Stimulated activated naive CD8-positive, alpha-beta T cell treated with anti-CD3 and anti-CD28 coated beads, Interleukin-15, amount 100 ng/mL, for 72 hours (primary cell): ENCODE data around the gene TTC9C.
"Not testable (repeated sequence)": the region's sequence is repeated elsewhere in the genome, so short reads cannot be mapped to it uniquely, and the experiment has no call there.

Experiments used
- ATAC-seq: fragments of 150-1000 bp; cut with Tn5 transposase; 2 replicates; pipeline ENCODE4 v1.10.0; 2021; ENCODE audit warnings: mild to moderate bottlenecking, moderate library complexity
- DNase-seq, 2 donors: peaks; one replicate each; pipeline ENCODE4 v3.0.0; 2021 to 2022
- H3K27ac Mint-ChIP-seq, 2 donors: one replicate each; pipeline ENCODE4 v1.8.0; 2022; ENCODE audit warnings: mild to moderate bottlenecking in 2 of 2, mixed read lengths in 2 of 2, moderate library complexity in 2 of 2
- H3K27me3 Mint-ChIP-seq: one replicate; pipeline ENCODE4 v1.8.0; 2022; ENCODE audit warnings: mixed read lengths
- H3K4me1 Mint-ChIP-seq: one replicate; pipeline ENCODE4 v1.8.0; 2022; ENCODE audit warnings: mild to moderate bottlenecking, mixed read lengths
- H3K4me3 Mint-ChIP-seq, 2 donors: one replicate each; pipeline ENCODE4 v1.8.0; 2022; ENCODE audit warnings: mild to moderate bottlenecking in 2 of 2, mixed read lengths in 2 of 2, moderate library complexity in 1 of 2
- H3K9me3 Mint-ChIP-seq, 2 donors: one replicate each; pipeline ENCODE4 v1.8.0; 2022; ENCODE audit warnings: mixed read lengths in 2 of 2

The TTC9C gene, protein sequence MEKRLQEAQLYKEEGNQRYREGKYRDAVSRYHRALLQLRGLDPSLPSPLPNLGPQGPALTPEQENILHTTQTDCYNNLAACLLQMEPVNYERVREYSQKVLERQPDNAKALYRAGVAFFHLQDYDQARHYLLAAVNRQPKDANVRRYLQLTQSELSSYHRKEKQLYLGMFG

DNA sequence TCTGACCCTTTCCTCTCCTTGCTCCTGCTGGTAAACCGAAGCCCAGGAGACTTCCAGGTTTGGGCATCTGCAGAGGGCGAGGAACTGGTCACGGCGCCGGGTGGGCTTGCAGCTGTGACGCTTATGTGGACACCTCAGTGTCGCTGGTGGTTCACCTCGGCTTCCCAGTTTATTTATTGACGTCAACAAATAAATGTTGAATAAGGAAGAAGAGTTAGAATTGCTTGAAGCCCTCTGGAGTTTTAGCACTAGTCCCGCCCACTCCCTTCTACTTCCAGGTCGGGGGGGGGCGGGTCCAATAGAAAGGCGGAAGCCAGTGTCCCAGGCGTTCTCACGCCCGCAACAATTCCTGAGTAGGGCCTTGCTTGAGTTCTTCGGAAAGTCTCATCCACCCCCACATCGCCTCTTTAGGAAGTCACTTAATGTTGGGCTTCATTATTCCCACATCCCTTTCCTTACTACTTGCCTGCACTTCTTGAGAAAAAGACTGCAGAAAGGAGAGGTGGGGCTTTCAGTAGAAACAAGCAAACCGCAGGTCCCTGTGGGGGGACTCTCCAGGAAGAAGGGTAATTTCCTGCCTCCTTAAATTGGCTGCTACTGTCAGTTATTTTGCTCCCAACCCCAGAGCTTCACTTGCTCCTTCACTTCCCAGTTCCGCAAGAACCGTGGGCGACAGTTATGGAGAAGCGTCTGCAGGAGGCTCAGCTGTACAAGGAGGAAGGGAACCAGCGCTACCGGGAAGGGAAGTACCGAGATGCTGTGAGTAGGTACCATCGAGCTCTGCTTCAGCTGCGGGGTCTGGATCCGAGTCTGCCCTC is at the start of gene TTC9C:
Gene TTC9C, plus strand, starts transcription at position 316 of the 818 bp plus-strand sequence. Its CDS starts 363 bp downstream, at position 679.
- Mint-ChIP-seq H3K4me1 (peaks cover 50% of the 10 kb centered on the region), H3K9me3 (no peaks in the 10 kb centered on the region), H3K27me3 (no peaks in the 10 kb centered on the region), H3K27ac (peak within 1 kb of the TSS; percentile 94 to 96), H3K4me3 (peak within 1 kb of the TSS; percentile 97 to 100)
- peak in 1 of 2 donors; percentile 81 for DNase-seq
- ATAC-seq, result peak; percentile 27

DNA sequence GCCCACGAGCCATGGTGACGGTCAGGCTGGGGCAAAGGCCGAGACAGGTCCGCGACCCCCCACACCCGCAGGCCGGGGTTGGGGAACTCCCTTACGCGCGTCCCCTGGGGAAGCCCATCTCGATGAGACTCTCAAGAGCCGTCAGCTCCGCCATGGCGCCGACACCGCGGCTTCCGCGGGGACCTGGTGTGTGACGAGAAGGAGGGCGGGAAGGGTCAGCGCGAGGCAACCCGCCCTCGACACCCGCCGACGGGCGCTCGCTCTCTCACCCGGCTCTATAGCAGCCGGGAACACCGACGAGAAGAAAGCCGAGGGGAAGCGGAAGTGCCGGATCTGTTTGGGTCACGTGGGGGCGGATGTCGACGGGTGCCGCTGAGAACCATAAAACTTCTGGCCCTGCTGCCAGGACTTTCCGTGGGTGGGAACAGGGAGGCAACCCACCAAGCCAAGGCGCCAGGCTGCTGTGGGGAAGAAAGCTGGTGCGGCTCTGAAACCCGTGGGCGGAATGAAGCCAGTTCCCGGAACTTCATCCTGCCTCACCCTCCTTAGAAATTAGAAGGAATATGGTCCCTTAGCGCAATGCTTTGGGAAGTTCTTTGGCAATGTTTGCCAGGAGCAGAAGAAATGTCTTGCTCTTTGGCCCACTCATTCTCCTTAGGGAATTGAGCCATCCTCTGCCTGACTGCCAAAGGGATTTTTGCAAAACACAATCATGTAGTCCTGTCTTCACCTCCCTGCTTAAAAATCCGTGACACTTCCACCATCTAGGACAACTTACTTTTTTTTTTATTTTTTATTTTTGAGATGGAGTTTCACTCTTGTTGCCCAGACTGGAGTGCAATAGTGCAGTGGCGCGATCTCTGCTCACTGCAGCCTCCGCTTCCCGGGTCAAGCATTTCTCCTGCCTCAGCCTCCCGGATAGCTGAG is 49.3 kb upstream of the TTC9C start, which contains the start of gene UBXN1:
Gene UBXN1, minus strand, starts transcription at position 304 of the 927 bp plus-strand sequence. Its CDS starts 150 bp downstream, at position 154.
- Mint-ChIP-seq H3K27ac (peak within 1 kb of the TSS; percentile 93 to 99), H3K27me3 (no peaks in the 10 kb centered on the region), H3K4me3 (peak within 1 kb of the TSS; percentile 83 to 85), H3K9me3 (no peaks in the 10 kb centered on the region), H3K4me1 (peaks cover 51% of the 10 kb centered on the region)
- DNase-seq, result peak; percentile 74 to 83
- peak; percentile 89 for ATAC-seq

DNA sequence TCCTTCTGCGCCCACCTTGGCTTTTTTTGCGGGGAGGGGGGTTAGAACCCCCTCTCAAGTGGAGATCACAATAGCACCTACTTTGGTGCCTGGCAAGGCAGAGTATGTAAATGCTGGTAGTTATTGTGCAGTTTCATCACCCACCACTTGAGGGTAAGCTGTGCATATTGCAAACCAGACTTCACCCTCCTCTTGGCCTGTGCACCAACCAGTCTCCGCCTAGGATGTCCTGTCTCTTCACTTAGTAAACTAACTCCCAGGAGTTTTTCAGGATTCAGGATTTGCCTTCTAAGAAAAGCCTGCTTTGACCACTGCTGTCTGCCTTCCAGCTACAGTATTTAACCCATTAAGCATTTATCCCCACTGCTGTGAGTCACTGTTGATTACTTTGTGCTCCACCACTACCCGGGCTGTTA is 47.5 kb upstream of the TTC9C start:
- Mint-ChIP-seq H3K27me3 (no peaks in the 10 kb centered on the region), H3K9me3 (no peaks in the 10 kb centered on the region), H3K4me1 (peaks cover 44% of the 10 kb centered on the region), H3K4me3 (peak overlapping the region; percentile 37 to 42), H3K27ac (peak overlapping the region; percentile 79 to 83)
- DNase-seq (peak; percentile 32 to 53), ATAC-seq (peak; percentile 90)

DNA sequence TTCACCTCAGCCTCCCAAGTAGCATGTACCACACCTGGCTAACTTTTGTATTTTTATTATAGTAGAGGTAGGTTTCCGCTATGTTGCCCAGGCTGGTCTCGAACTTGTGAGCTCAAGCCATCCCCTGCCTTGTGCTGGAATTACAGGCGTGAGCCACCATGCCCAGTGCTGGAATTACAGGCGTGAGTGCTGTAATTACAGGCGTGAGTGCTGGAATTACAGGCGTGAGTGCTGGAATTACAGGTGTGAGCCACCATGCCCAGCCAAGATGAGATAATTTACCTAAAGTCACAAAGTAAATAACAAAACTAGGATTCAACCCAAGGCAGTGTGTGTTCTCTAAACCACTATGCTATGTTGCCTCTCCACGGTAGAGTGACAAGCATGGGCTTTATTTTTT is 45.8 kb upstream of the TTC9C start:
- ATAC-seq (no peak), DNase-seq (no peak)
- H3K27me3 Mint-ChIP-seq, result no peaks in the 10 kb centered on the region

DNA sequence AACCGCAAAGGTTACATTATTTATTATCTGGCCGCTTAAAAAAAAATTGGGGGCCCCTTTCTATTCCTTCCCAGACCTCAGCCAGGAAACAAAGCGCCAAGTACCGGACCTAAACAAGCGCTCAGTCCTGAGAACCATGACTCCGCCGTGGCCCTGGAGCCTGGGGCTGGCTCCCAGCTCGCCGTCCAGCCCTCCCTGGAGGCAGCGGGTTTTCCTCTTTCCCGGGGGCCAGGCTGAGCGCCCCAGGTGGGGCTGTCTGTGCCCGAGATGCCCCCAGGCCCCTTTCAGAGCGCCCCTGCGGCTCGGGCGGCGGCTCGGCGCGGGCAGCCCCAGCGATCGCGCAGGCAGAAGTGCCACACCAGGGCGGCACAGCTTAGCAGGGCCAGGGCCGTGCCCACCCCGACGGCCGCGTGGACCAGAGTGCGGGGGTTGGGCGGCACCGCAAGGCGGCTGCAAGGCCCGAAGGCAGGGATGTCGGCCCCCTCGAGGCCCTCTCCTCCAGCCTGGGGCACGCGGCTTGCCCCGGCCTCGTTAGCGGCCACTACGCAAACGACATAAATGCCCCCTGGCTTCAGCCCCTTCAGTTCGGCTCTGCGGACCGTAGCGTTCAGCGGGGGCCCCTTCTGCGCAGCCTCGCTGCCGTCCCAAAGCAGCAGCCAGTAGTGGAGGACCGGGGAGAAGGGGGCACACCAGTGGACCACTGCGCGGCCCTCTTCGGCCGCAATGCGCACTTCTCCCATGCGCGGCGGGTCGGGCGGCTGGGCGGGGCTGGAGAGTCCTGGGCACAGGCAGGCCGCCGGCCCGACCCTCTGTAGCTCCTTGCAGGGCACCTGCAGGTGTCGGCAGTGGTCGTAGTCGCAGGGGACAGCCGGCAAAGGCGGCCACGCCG is 40.5 kb upstream of the TTC9C start:
- Mint-ChIP-seq H3K27ac (peak overlapping the region in 1 of 2 donors; percentile 83), H3K4me1 (peaks cover 6% of the 10 kb centered on the region), H3K4me3 (peak overlapping the region in 1 of 2 donors; percentile 15), H3K9me3 (no peaks in the 10 kb centered on the region), H3K27me3 (peaks cover 12% of the 10 kb centered on the region)
- DNase-seq (no peak), ATAC-seq (peak; percentile 35)

More for the DNA sequence above, 45.8 kb upstream of the TTC9C start:
- no peak overlapping the region for H3K27ac Mint-ChIP-seq
- no peaks in the 10 kb centered on the region for H3K9me3 Mint-ChIP-seq
- peaks cover 28% of the 10 kb centered on the region for H3K4me1 Mint-ChIP-seq
- H3K4me3 Mint-ChIP-seq, result no peak overlapping the region

DNA sequence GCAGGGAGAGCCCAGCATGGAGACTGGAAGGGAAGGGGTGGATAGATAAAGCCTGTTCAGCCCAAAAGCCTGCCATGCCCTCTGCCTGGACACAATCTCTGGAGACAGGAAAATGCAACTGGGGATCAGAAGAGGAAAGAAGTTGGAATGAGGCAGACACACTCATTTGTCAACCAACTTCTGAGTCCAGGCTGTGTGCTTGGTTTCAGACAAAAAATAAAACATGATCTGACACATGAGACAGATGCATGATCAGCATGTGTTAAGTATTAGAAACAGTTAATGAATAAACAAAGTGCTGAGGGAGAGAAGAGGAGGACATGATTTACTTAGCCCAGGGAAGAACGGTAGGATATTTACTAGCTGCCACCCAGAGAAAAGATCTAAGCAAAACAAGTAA is 39.8 kb upstream of the TTC9C start:
- Mint-ChIP-seq H3K27me3 (peaks cover 12% of the 10 kb centered on the region), H3K9me3 (no peaks in the 10 kb centered on the region), H3K4me1 (peaks cover 6% of the 10 kb centered on the region), H3K4me3 (no peak overlapping the region), H3K27ac (no peak overlapping the region)
- ATAC-seq (no peak), DNase-seq (no peak)

DNA sequence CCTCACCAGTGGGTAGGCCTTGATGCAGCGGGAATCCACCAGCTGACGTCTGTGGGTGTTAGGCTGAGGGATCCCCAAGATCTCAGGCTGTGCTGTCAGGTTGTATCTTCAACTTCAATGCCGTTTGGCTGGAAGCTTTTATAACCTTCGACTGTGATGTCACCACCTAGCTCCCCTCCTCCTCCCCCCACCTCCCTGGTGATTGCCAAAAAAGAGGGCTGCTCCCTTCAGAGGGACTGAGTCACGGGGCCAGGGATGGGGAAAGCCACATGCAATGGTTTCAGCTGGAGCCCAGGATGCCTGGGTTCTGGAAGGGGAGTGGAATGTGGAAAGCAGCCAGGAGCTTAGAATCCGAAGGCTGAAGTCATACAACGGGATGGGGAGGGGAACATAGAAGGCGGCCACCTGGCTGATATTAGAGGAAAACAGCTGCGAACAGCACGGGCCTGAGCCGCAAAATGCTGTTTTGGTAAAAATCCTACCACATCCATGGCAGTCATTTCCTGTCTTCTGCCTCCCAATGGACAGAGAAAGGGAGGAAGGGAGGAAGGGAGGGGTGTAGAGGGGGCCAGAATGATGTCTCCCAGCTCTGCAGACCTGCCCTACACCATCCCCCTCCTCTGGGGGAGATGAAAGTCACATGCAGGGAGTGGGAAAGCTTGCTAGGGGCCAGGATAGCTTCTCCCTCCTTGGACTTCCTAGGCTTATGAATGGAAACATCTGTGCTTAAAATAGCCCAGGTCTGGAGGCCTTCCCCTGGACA is 38.7 kb upstream of the TTC9C start, which contains the start of gene LRRN4CL:
Gene LRRN4CL, minus strand, starts transcription at position 110 of the 763 bp plus-strand sequence. CDS start 1,022 bp downstream, outside the sequence.
- H3K9me3 Mint-ChIP-seq, result no peaks in the 10 kb centered on the region
- H3K4me3 Mint-ChIP-seq, result no peak within 1 kb of the TSS
- peaks cover 12% of the 10 kb centered on the region for H3K27me3 Mint-ChIP-seq
- DNase-seq (no peak), ATAC-seq (no peak)
- peaks cover 8% of the 10 kb centered on the region for H3K4me1 Mint-ChIP-seq
- no peak within 1 kb of the TSS for H3K27ac Mint-ChIP-seq

DNA sequence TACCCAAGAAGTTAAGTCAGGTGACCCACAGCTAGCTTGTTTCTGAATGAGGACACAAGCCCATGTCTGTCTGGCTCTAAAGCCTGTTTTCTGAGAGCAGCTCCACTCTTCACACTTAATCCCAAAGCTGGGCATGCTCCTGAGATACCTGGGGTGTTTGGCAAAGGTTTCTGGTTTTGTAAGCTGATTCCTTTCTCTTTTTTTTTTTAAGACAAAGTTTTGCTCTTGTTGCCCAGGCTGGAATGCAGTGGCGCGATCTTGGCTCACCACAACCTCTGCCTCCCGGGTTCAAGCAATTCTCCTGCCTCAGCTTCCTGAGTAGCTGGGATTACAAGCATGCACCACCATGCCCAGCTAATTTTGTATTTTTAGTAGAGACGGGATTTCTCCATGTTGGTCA is 34.7 kb upstream of the TTC9C start:
- H3K27ac Mint-ChIP-seq, DNase-seq, H3K9me3 Mint-ChIP-seq, H3K27me3 Mint-ChIP-seq, ATAC-seq, H3K4me3 Mint-ChIP-seq, H3K4me1 Mint-ChIP-seq: not testable (repeated sequence)

DNA sequence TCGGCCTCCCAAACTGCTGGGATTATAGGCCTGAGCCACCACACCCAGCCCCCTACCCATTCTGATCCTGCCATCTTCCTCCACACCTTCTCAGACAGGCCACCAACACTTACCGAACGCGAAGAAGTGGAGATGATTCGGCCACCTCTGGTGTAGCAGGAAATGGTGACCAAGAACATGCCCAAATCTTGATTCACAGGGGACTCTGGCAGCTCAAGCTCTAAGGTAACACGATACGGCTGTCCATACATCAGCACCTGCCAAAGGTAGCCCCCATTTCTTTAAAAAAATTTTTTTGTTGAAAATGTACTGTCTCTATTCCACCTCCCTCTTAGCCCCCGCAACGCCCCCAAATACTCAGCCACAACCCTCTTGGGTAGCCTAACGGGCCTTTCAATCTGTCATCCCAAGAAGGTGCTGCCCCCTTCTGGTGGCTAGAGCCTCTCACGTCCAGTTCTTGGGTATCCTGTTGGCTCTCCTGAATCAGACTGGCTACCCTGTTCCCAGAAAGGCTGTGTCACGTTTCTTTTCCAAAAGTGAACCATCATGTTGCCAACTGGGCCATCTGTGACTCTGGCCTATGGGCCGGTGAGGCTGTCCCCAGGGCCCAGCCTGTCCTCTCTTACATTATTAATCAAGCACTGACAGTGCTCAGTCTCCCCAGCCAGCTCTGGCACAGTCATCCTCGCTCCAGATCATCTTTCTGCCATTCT is 33.7 kb upstream of the TTC9C start:
- no peak overlapping the region for H3K27ac Mint-ChIP-seq
- no peak overlapping the region for H3K4me3 Mint-ChIP-seq
- no peaks in the 10 kb centered on the region for H3K9me3 Mint-ChIP-seq
- H3K27me3 Mint-ChIP-seq, result no peaks in the 10 kb centered on the region
- ATAC-seq (peak; percentile 88), DNase-seq (peak; percentile 70)
- H3K4me1 Mint-ChIP-seq, result peaks cover 9% of the 10 kb centered on the region

DNA sequence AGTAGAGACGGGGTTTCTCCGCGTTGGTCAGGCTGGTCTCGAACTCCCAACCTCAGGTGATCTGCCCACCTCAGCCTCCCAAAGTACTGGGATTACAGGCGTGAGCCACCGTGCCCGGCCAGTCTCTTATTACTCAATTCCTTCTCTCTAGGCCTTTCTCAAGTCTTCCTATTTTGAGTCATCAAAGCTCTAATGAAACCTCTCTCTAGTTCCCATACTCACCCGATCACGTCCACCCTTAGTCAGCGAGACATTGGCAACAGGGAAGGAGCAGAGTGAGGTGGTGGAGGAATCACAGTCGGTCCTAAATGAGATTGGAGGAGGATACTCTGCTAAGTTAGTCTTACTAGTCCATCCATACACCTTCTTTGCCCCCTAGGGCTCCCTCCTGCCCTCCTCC is 26.0 kb upstream of the TTC9C start:
- no peak overlapping the region for H3K4me3 Mint-ChIP-seq
- peaks cover 29% of the 10 kb centered on the region for H3K4me1 Mint-ChIP-seq
- ATAC-seq (no peak), DNase-seq (no peak)
- H3K9me3 Mint-ChIP-seq, result no peaks in the 10 kb centered on the region
- H3K27me3 Mint-ChIP-seq, result no peaks in the 10 kb centered on the region
- H3K27ac Mint-ChIP-seq, result no peak overlapping the region

DNA sequence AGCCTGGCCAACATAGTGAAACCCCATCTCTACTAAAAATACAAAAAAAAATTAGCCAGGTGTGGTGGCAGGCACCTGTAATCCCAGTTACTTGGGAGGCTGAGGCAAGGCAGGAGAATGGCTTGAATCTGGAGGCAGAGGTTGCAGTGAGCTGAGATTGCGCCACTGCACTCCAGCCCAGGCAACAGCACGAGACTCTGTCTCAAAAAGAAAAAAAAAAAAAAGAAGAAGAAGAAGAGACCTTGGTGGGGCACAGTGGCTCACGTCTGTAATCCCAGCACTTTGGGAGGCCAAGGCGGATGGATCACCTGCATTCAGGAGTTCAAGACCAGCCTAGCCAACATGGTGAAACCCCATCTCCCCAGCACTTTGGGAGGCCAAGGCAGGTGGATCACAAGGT is 24.4 kb upstream of the TTC9C start:
- not testable (repeated sequence) for DNase-seq, H3K27me3 Mint-ChIP-seq, H3K27ac Mint-ChIP-seq, ATAC-seq, H3K9me3 Mint-ChIP-seq, H3K4me3 Mint-ChIP-seq
- peaks cover 45% of the 10 kb centered on the region for H3K4me1 Mint-ChIP-seq

DNA sequence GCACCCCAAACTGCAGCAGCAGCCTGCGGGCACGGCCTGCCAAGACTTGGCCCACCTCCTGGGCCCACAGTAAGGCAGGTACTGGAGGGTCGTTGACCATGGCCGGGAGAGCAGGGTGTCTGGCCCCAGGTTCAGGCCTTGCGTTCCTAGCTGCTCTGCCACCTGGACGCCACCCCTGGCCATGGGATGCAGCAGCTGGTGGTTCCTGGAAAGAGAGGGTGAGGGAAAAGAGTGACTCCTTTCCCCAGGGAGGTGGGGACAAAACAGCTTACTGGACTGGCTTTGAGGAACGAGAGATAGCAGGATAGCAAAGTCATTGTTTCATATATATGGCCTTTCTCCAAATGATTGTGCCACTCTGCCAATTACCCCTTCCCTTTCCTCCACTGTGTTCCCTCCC is 22.9 kb upstream of the TTC9C start:
- ATAC-seq, result no peak
- H3K4me1 Mint-ChIP-seq, result peaks cover 56% of the 10 kb centered on the region

More for the DNA sequence above, 22.9 kb upstream of the TTC9C start:
- H3K9me3 Mint-ChIP-seq, result no peaks in the 10 kb centered on the region
- H3K27me3 Mint-ChIP-seq, result no peaks in the 10 kb centered on the region
- peak overlapping the region; percentile 95 to 96 for H3K4me3 Mint-ChIP-seq
- H3K27ac Mint-ChIP-seq, result peak overlapping the region in 1 of 2 donors; percentile 90
- no peak for DNase-seq
